OCI-LY3 (cell line): ENCODE data around the gene CCR7.

Experiments
- CTCF ChIP-seq: fragments of 200-600, 300-600 bp; sonication (generic); IDR thresholded peaks from 2 replicates; pipeline ENCODE4 v1.5.1; 2014; ENCODE audit warnings: antibody characterized with exemption, low read length, low read depth
- EZH2phosphoT487 ChIP-seq: fragments of 200-600 bp; shearing (Covaris generic); IDR thresholded peaks from 2 replicates; pipeline ENCODE4 v1.6.1; 2018; ENCODE audit warnings: antibody characterized with exemption, mixed run types, low read depth

GRCh38 chr17:40529991-40530390 lies 35.3 kb downstream of the CCR7 start:
- TF ChIP-seq CTCF, result no peak
- TF ChIP-seq EZH2phosphoT487, result no peak
